GM19099 (cell line): ENCODE data around the gene PRR22.

ENCODE experiments used
- POLR2A ChIP-seq: IDR thresholded peaks from 3 replicates; pipeline ENCODE4 v1.6.1; 2011; ENCODE audit warnings: low read depth; ENCODE audit not compliant: insufficient read length; ENCODE audit errors: extremely low read depth

Gene PRR22

GRCh38 chr19:5821521-5822180 lies 37.1 kb upstream of the PRR22 start:
- TF ChIP-seq POLR2A, result no peak

GRCh38 chr19:5820785-5821184 lies 36.2 kb upstream of the PRR22 start:
- no peak for TF ChIP-seq POLR2A

GRCh38 chr19:5818594-5818993 lies 34.0 kb upstream of the PRR22 start:
- TF ChIP-seq POLR2A, result no peak

- TF ChIP-seq POLR2A, result no peak
Measured at GRCh38 chr19:5817218-5817617, 32.7 kb upstream of the PRR22 start.

- no peak for TF ChIP-seq POLR2A
Measured at GRCh38 chr19:5814852-5815246, 30.3 kb upstream of the PRR22 start.

- no peak for TF ChIP-seq POLR2A
Measured at GRCh38 chr19:5814123-5814851, 29.7 kb upstream of the PRR22 start.

GRCh38 chr19:5811117-5811516 lies 26.6 kb upstream of the PRR22 start:
- TF ChIP-seq POLR2A, result no peak

- TF ChIP-seq POLR2A, result no peak
Measured at GRCh38 chr19:5809469-5809868, 24.9 kb upstream of the PRR22 start.

GRCh38 chr19:5809053-5809452 lies 24.5 kb upstream of the PRR22 start:
- TF ChIP-seq POLR2A, result no peak

GRCh38 chr19:5808120-5808816 lies 23.7 kb upstream of the PRR22 start:
- TF ChIP-seq POLR2A, result no peak

GRCh38 chr19:5806905-5807304 lies 22.4 kb upstream of the PRR22 start:
- TF ChIP-seq POLR2A, result no peak

GRCh38 chr19:5806133-5806489 lies 21.6 kb upstream of the PRR22 start:
- TF ChIP-seq POLR2A, result no peak

- no peak for TF ChIP-seq POLR2A
Measured at GRCh38 chr19:5805462-5806132, 21.1 kb upstream of the PRR22 start.

GRCh38 chr19:5804516-5805461 lies 20.2 kb upstream of the PRR22 start, which contains the start of gene NRTN:
Gene NRTN, plus strand, starts transcription at chr19:5805067. Its CDS starts 19,099 bp downstream, at chr19:5824166.
- no peak for TF ChIP-seq POLR2A
